Measurements from ENCODE around the gene ITGA3.
A peak's percentile ranks its signal among the peaks of the same experiment; 100 is the strongest.

The ITGA3 gene

GRCh38 chr17:50051082-50051576 is 4.8 kb upstream of the ITGA3 start:
- TF ChIP-seq CTCF (IDR thresholded peaks at IDR 0.05; ENCODE audit: low read depth, low read length), result no peak
- no peak overlapping the region for H3K4me3 ChIP-seq (ENCODE audit: low read depth, low read length)
- peak; percentile 87 for DNase-seq (ENCODE audit: low read depth, low spot score)
- in situ Hi-C loops (cut with HindIII; ENCODE audit: low sequenced_read_pairs), result no loop called here

- TF ChIP-seq CTCF (IDR thresholded peaks at IDR 0.05; ENCODE audit: low read depth, low read length), result no peak
- DNase-seq (ENCODE audit: low read depth, low spot score), result no peak
- in situ Hi-C loops (cut with HindIII; ENCODE audit: low sequenced_read_pairs), result no loop called here
- H3K4me3 ChIP-seq (ENCODE audit: low read depth, low read length), result no peak overlapping the region
Observed at GRCh38 chr17:50051606-50052005, 4.3 kb upstream of the ITGA3 start.

- H3K4me3 ChIP-seq (ENCODE audit: low read depth, low read length), result no peak overlapping the region
- no peak for DNase-seq (ENCODE audit: low read depth, low spot score)
- in situ Hi-C loops (cut with HindIII; ENCODE audit: low sequenced_read_pairs), result no loop called here
- no peak for TF ChIP-seq CTCF (IDR thresholded peaks at IDR 0.05; ENCODE audit: low read depth, low read length)
Observed at GRCh38 chr17:50052241-50052796, 3.6 kb upstream of the ITGA3 start.

GRCh38 chr17:50052822-50053653 is 2.9 kb upstream of the ITGA3 start:
- H3K4me3 ChIP-seq (ENCODE audit: low read depth, low read length), result no peak overlapping the region
- no peak for DNase-seq (ENCODE audit: low read depth, low spot score)
- TF ChIP-seq CTCF (IDR thresholded peaks at IDR 0.05; ENCODE audit: low read depth, low read length), result no peak
- in situ Hi-C loops (cut with HindIII; ENCODE audit: low sequenced_read_pairs), result no loop called here

- TF ChIP-seq CTCF (IDR thresholded peaks at IDR 0.05; ENCODE audit: low read depth, low read length), result no peak
- no peak overlapping the region for H3K4me3 ChIP-seq (ENCODE audit: low read depth, low read length)
- DNase-seq (ENCODE audit: low read depth, low spot score), result peak; percentile 43
- in situ Hi-C loops (cut with HindIII; ENCODE audit: low sequenced_read_pairs), result no loop called here
Observed at GRCh38 chr17:50053654-50053960, 2.3 kb upstream of the ITGA3 start.

GRCh38 chr17:50055055-50055425 is 870 bp upstream of the ITGA3 start:
- no peak for TF ChIP-seq CTCF (IDR thresholded peaks at IDR 0.05; ENCODE audit: low read depth, low read length)
- no peak for DNase-seq (ENCODE audit: low read depth, low spot score)
- in situ Hi-C loops (cut with HindIII; ENCODE audit: low sequenced_read_pairs), result no loop called here
- H3K4me3 ChIP-seq (ENCODE audit: low read depth, low read length), result peak overlapping the region; percentile 66

Data from astrocyte of the spinal cord (primary cell).